Stimulated activated CD4-positive, alpha-beta T cell treated with anti-CD3 and anti-CD28 coated beads, Interleukin-1b, Interleukin-23, amount 100 ng/mL, for 48 hours (primary cell): ENCODE results near the gene PMEL.
"Not testable (repeated sequence)": the region's sequence is repeated elsewhere in the genome, so short reads cannot be mapped to it uniquely, and the experiment has no call there.

Experiments used
- DNase-seq: peaks from one replicate; pipeline ENCODE4 v3.0.0-alpha.2; 2020

The PMEL gene

GRCh38 chr12:55919032-55919431, 46.8 kb downstream of the PMEL start:
- DNase-seq: not testable (repeated sequence)

- no peak for DNase-seq
Measured at GRCh38 chr12:55915482-55915859, 50.4 kb downstream of the PMEL start.

GRCh38 chr12:55912908-55913307, 52.9 kb downstream of the PMEL start:
- DNase-seq: no peak

GRCh38 chr12:55909513-55909884, 56.3 kb downstream of the PMEL start:
- no peak for DNase-seq

- DNase-seq: no peak
Measured at GRCh38 chr12:55908726-55909512, 56.9 kb downstream of the PMEL start.

- DNase-seq: no peak
Measured at GRCh38 chr12:55906056-55906455, 59.8 kb downstream of the PMEL start.
